ENCODE measurements around the gene SPNS3.

- no peak for TF ChIP-seq MAFK (IDR thresholded peaks at IDR 0.05; ENCODE audit: partially characterized antibody)
- no peak for TF ChIP-seq CTCF (IDR thresholded peaks at IDR 0.05)
- no peak for TF ChIP-seq BCL3 (IDR thresholded peaks at IDR 0.05)
These were observed 7.1 kb upstream of the SPNS3 start for GRCh38 chr17:4426499-4427208.

Data from A549 (cell line).